Skin of body (tissue), 2 donors: ENCODE measurements around the gene SMIM21. TPM values are rescaled to one million over a fixed set of nuclear protein-coding genes. Genes with fewer than 3 reads are reported as not detected.

Experiments
- DNase-seq: peaks from one replicate; lab custom pipeline; 2025; lab: John Stamatoyannopoulos, UW
- total RNA-seq: library from RNA; depleted of rRNA; stranded (reverse); fragments of >200 nt; gene quantifications from one replicate; pipeline ENCODE4 v1.2.3, GENCODE V29; 2014

Gene SMIM21
- total RNA-seq, result not detected

- DNase-seq, result no peak
Measured at GRCh38 chr18:75427603-75428002, at the start of gene SMIM21. SMIM21 (minus strand) TSS chr18:75427703; CDS start chr18:75427563, 140 bp downstream.

GRCh38 chr18:75475228-75475627, 47.7 kb upstream of the SMIM21 start:
- DNase-seq, result peak; percentile 32

GRCh38 chr18:75474332-75474731, 46.8 kb upstream of the SMIM21 start:
- no peak for DNase-seq

GRCh38 chr18:75473316-75473715, 45.8 kb upstream of the SMIM21 start:
- DNase-seq, result no peak

DNA sequence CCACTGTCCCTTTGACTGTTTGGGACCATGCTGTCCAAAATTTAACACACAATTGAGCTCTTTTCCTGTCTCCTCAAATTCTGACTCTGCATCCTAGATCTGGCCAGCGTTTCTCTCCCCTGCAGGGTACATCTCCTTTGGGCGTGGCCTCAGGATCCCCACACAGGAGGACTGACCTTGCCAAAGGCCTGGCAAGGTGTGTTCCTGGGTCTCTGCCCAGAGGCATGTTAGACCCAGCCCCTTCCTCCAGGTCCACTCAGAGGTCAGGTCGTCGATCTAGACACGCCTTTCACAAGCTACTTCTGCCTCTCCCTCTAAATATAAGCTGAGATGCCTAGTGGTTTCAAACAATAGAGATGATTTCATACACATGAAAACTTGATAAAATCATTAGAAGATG, 45.4 kb upstream of the SMIM21 start:
- DNase-seq, result no peak

- no peak for DNase-seq
Measured at GRCh38 chr18:75472396-75472795, 44.9 kb upstream of the SMIM21 start.

DNA sequence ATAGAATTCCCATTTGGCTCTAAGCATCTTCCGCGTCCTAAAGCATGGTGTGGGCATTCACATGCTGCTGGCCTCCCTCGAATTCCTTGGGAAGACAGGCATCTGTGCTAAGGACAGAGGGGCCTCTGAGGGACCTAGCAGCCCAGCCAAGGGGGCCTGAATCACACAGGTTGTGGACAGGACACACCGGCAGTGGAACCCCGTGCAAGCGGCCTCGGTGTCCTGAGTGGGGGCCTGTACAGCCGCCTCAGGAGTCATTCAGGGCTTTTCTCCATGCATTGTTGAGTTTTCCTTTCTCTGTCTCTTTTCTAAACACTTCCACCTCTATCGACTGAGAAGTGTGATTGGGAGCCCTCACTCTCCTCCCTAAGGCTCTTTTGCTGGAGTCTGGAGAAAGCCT, 44.3 kb upstream of the SMIM21 start:
- DNase-seq, result no peak

DNA sequence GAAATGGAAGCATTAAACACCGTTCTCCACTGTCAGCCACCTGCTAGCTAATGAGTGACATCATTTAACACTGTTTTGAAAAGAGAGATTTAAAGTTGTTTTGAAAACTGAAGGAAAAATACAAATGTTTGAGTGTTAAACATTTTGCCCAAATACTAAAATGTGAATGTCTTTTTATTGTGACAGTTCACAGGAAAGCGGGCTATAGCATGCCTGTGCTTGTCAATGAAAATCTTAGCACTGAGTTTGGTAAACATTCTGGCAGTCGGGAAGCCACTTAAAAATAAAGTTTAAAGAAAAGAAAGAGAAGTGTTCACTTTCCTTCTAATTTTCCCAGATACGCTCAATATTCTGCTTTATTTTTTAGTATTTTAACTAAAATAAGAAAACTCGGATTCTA, 40.3 kb upstream of the SMIM21 start:
- no peak for DNase-seq

- no peak for DNase-seq
Measured at GRCh38 chr18:75467281-75467795, 39.8 kb upstream of the SMIM21 start.

DNA sequence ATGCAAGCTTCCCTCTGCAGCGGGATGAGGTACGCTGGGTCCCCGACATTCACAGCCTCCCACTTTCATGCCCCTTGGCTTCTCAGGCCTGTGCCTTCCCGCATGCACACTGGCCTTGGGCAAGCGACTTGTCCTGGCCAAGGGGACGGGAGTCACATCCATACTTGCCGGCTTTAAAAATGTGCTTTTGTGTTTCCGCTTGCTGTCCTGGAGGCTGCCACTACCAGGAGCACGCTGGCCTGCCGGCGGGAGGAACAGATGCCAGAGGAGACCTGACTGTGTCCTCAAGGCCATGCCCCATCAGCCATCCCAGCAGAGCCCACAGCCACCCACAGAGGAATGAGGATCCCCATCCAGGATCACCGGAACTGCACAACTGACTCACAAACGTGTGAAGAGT, 36.9 kb upstream of the SMIM21 start:
- no peak for DNase-seq

- DNase-seq, result no peak
Measured at GRCh38 chr18:75462178-75462832, 34.8 kb upstream of the SMIM21 start.

- no peak for DNase-seq
Measured at GRCh38 chr18:75456199-75456631, 28.7 kb upstream of the SMIM21 start.

DNA sequence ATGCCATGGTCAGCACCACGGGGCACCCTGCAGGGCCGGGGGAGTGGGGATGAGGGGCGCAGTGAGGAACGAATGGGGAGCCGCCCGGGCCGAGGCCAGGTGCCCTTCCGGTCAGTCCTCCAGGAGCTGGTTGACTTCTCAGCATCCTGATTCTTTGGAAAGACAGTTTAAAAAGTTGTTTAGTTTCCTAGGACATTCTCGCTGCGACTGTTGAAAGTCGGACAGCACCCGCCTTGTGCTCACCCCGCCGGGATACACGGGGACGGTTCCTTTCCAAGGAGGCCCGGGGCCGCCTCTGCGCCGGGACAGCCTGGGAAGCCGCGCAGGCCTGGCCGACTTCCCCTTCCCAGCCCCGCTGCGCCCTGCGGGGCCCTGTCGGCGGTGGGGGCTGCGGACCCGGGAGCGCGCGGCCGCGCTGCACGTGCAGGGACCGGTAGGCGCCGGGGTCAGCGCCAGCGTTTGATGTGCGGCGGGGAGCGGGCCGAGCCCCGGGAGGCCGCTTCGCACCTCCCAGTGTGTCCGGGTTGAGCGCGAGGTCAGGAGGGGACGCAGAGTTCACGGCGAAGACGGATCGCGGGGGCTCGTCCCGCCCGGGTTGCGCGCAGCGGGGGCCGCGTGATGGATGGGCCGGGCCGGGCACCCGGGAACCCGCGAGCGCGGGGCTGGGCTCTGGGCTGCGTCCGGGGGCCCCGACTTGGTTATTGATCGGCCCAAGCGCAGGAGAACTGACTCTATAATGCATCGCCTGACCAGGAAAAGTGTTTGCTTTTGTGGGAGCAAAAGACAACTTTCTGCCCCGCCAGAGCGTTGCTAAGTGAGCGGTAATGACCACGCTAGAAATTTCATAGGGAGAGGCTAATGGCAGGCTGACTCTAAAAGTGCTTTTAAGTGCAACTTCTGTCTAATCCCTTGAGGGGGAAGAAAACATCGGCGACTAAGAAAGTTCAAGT, 28.0 kb upstream of the SMIM21 start:
- no peak for DNase-seq

DNA sequence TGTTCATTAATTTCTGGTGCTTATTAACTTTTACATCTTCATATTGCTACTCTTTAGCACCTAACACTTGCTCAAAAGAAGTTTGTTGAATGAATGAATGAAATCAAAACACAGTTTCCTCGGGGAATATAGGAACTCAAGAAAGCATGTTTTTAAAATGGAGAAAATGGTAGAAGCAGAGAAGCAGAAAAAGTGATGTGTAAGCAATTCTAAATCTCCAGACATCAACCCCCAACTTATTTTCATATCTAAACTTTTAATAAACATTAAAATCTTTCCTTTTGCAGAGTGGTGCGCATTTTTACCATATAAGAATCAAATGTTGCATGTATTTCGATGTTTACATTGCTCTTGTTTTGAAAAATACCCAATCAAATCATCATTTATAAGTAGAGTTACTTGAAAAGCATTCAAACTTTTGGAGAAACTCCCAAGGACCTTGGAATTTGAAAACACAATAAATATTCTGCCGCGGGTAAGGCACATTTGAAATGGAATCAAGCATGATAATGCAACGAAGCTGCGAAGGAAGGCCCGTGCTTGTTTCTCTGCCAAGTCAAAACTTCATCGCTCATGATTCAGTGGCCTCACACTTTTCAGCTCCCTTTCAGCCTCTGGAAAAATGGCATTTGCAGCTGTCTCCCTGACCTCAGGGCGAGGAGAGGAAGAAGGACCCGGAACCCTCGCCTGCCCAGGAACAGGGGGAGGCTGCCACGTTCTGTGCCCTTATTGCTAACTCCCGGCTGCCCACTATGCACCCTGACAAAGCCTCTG, 26.7 kb upstream of the SMIM21 start:
- no peak for DNase-seq

DNA sequence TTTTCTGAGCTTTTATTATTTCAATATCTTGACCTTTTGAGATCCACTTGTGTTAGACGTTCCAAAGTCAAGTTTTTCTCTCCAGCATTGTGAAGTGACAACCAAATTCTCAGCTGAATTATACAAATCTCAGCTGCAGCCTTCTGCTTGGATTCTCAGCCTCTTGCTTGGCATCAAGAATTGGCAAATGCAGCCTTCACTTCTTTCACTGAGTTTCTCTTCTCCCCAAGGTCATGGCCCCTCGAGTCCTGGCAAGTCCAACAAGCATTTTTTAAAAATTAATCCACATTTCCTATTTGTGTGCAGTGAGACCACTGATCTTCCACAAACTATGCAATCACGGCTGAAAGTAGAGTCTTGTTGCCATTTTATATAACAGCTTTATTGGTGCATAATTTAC, 23.4 kb upstream of the SMIM21 start:
- DNase-seq, result no peak

DNA sequence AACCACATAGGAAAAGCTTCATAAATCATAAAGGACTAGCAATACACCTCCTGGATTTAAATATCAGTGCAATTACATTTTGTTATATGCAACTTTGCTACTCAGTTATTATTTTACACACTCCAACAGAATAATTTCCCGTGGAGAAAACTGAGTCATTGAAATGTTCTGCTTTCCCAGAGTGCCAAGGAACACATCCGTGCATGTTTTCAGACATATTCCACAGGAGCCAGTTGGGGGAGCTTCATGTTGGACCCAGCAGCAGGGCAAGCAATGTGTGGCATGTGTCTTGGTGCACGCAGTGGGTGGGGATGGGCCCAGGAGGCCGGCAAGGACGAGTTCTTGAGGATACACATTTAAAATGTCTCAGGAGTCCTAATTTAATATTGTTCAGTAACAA, 14.4 kb upstream of the SMIM21 start:
- no peak for DNase-seq

DNA sequence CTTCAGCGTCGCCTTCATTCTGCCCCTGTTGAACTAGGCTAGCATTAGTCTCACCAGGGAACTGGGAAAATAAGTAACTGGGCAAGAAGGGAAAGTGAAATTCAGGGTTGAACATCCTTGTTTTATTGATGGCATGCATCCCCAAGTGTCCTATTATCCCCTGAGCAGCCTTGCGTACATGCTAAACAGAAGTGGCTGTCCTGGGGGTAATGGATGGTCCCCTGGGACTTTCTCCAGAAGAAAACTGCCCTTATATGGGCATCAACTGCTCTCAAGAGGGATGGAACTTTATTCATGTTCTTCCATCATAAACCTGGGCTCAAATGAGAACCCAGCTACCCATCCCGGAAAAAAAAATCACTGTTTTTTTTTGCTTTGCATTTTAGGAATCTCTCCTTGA, 11.8 kb upstream of the SMIM21 start:
- DNase-seq, result no peak

- DNase-seq, result no peak
Measured at GRCh38 chr18:75438891-75439290, 11.4 kb upstream of the SMIM21 start.

DNA sequence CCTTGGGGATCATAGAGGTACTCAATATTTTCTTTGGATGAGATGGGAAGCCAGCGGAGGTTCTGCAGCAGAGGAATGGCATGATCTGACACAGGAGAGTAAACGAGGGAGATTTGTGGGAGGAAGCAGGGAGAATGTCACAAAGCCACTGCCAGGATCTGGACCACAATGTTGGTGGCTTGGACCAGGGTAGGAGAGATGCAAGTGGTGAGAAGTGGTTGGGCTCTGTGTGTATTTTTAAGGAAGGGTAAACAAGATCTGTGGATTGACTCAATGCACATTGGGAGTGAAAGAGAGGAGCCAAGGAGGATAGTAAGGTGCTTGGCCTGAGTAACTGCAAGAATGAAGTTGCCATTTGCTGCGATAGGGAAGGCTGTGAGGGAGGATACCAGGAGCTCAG, 10.5 kb upstream of the SMIM21 start:
- DNase-seq, result no peak

GRCh38 chr18:75433098-75433497, 5.6 kb upstream of the SMIM21 start:
- DNase-seq, result no peak

DNA sequence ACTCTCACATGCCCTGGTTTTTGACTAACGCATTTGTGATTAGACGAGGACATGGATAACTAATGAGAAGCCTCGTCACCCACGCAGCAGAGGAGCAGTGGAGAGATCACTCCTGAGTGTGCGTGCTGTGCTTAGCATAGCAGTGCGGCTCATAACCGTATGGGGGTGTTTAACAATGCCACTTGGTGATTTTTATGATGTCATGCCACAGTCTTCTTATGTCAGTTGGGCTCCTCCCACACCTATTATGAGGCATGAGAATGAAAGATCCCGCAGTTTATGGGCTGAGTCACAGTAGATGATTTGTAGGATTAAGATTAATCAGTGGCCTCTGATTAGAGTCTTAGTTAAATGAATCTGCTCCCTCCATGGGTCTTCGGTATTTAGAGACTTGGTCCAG, 2.5 kb upstream of the SMIM21 start:
- no peak for DNase-seq

GRCh38 chr18:75428490-75428889, 987 bp upstream of the SMIM21 start:
- no peak for DNase-seq
